HAP-1 (cell line): ENCODE data around the gene R3HDM4.

Experiments used
- DNase-seq, 2 experiments: peaks; one replicate each; pipeline ENCODE4 v3.0.0-alpha.2; 2016 to 2020; ENCODE audit warnings: low spot score in 2 of 2
- H3K27me3 ChIP-seq: fragments of 250-450 bp; sonication (Bioruptor Pico); 2 replicates; pipeline ENCODE4 v1.5.1; 2020; ENCODE audit warnings: low read depth, mild to moderate bottlenecking, moderate library complexity
- H3K36me3 ChIP-seq: fragments of 250-450 bp; sonication (Bioruptor Pico); replicated peaks from 2 replicates; pipeline ENCODE4 v1.5.1; 2020; ENCODE audit warnings: mild to moderate bottlenecking
- H3K4me1 ChIP-seq: fragments of 250-450 bp; sonication (Bioruptor Pico); 2 replicates; pipeline ENCODE4 v1.5.1; 2020; ENCODE audit warnings: mild to moderate bottlenecking
- H3K4me3 ChIP-seq: fragments of 250-450 bp; sonication (Bioruptor Pico); 2 replicates; pipeline ENCODE4 v1.5.1; 2020; ENCODE audit warnings: mild to moderate bottlenecking, moderate library complexity
- H3K9me3 ChIP-seq: fragments of 250-450 bp; sonication (Bioruptor Pico); 2 replicates; pipeline ENCODE4 v1.5.1; 2020; ENCODE audit warnings: mild to moderate bottlenecking, moderate library complexity
- in situ Hi-C: fragments of 300-500 bp; cut with MboI; formaldehyde crosslinking; loops from 3 replicates; pipeline ENCODE4 v1.14.3; 2020; ENCODE audit warnings: low sequenced_read_pairs, inconsistent platforms, mixed read lengths

The R3HDM4 gene

GRCh38 chr19:869245-870177, 43.5 kb downstream of the R3HDM4 start:
- Histone ChIP-seq H3K4me1 (peaks cover 8% of the 10 kb centered on the region), H3K9me3 (no peaks in the 10 kb centered on the region), H3K27me3 (no peaks in the 10 kb centered on the region), H3K36me3 (peaks cover 56% of the 10 kb centered on the region), H3K4me3 (no peak overlapping the region)
- no peak for DNase-seq
- in situ Hi-C loops, result no loop called here

GRCh38 chr19:868458-869244, 44.4 kb downstream of the R3HDM4 start:
- Histone ChIP-seq H3K27me3 (no peaks in the 10 kb centered on the region), H3K36me3 (peaks cover 50% of the 10 kb centered on the region), H3K4me3 (no peak overlapping the region), H3K4me1 (peaks cover 8% of the 10 kb centered on the region), H3K9me3 (no peaks in the 10 kb centered on the region)
- in situ Hi-C loops, result no loop called here
- no peak for DNase-seq

- in situ Hi-C loops, result no loop called here
- Histone ChIP-seq H3K4me1 (peaks cover 8% of the 10 kb centered on the region), H3K4me3 (no peak overlapping the region)
Observed at GRCh38 chr19:867855-868457, 45.1 kb downstream of the R3HDM4 start.

GRCh38 chr19:867301-867793, 45.7 kb downstream of the R3HDM4 start:
- DNase-seq, result no peak
- Histone ChIP-seq H3K27me3 (no peaks in the 10 kb centered on the region), H3K36me3 (peaks cover 50% of the 10 kb centered on the region), H3K9me3 (no peaks in the 10 kb centered on the region), H3K4me1 (peaks cover 5% of the 10 kb centered on the region), H3K4me3 (no peak overlapping the region)
- in situ Hi-C loops, result no loop called here

More at GRCh38 chr19:867855-868457, 45.1 kb downstream of the R3HDM4 start:
- H3K36me3 ChIP-seq, result peaks cover 50% of the 10 kb centered on the region
- H3K9me3 ChIP-seq, result no peaks in the 10 kb centered on the region
- DNase-seq, result no peak
- H3K27me3 ChIP-seq, result no peaks in the 10 kb centered on the region

GRCh38 chr19:866769-867300, 46.2 kb downstream of the R3HDM4 start:
- H3K27me3 ChIP-seq, result no peaks in the 10 kb centered on the region
- peaks cover under 1% of the 10 kb centered on the region for H3K4me1 ChIP-seq
- H3K9me3 ChIP-seq, result no peaks in the 10 kb centered on the region
- in situ Hi-C loops, result no loop called here
- no peak for DNase-seq
- peaks cover 45% of the 10 kb centered on the region for H3K36me3 ChIP-seq
- H3K4me3 ChIP-seq, result no peak overlapping the region

GRCh38 chr19:863315-863620, 49.8 kb downstream of the R3HDM4 start:
- no peaks in the 10 kb centered on the region for H3K27me3 ChIP-seq
- no peaks in the 10 kb centered on the region for H3K9me3 ChIP-seq
- H3K4me3 ChIP-seq, result no peak overlapping the region
- DNase-seq, result no peak
- H3K4me1 ChIP-seq, result peaks cover 12% of the 10 kb centered on the region
- H3K36me3 ChIP-seq, result peaks cover 21% of the 10 kb centered on the region
- in situ Hi-C loops, result no loop called here

- in situ Hi-C loops, result no loop called here
- H3K4me3 ChIP-seq, result no peak overlapping the region
Observed at GRCh38 chr19:862581-863314, 50.3 kb downstream of the R3HDM4 start.

GRCh38 chr19:861756-862580, 51.1 kb downstream of the R3HDM4 start:
- DNase-seq, result peak; percentile 56 to 92
- in situ Hi-C loops, result no loop called here
- H3K4me3 ChIP-seq, result peak overlapping the region; percentile 10; the same call in 1 of the 2 replicates

More at GRCh38 chr19:862581-863314, 50.3 kb downstream of the R3HDM4 start:
- Histone ChIP-seq H3K27me3 (no peaks in the 10 kb centered on the region), H3K4me1 (peaks cover 12% of the 10 kb centered on the region), H3K9me3 (no peaks in the 10 kb centered on the region), H3K36me3 (peaks cover 16% of the 10 kb centered on the region)
- DNase-seq, result peak in 1 of 2 experiments; percentile 75

GRCh38 chr19:861141-861755, 51.8 kb downstream of the R3HDM4 start:
- DNase-seq, result no peak
- H3K36me3 ChIP-seq, result peaks cover 11% of the 10 kb centered on the region; the same call in 1 of the 2 replicates
- in situ Hi-C loops, result no loop called here
- H3K9me3 ChIP-seq, result no peaks in the 10 kb centered on the region
- H3K4me3 ChIP-seq, result peak overlapping the region; percentile 49
- no peaks in the 10 kb centered on the region for H3K27me3 ChIP-seq
- peaks cover 12% of the 10 kb centered on the region for H3K4me1 ChIP-seq

More at GRCh38 chr19:861756-862580, 51.1 kb downstream of the R3HDM4 start:
- H3K9me3 ChIP-seq, result no peaks in the 10 kb centered on the region
- no peaks in the 10 kb centered on the region for H3K27me3 ChIP-seq
- peaks cover 11% of the 10 kb centered on the region; the same call in 1 of the 2 replicates for H3K36me3 ChIP-seq
- peaks cover 12% of the 10 kb centered on the region for H3K4me1 ChIP-seq

GRCh38 chr19:858868-859843, 53.9 kb downstream of the R3HDM4 start, which contains the start of gene CFD:
CFD (plus strand) TSS chr19:859664; CDS start chr19:859690, 26 bp downstream.
- DNase-seq, result no peak
- H3K27me3 ChIP-seq, result no peaks in the 10 kb centered on the region
- peak within 1 kb of the TSS; percentile 49 for H3K4me3 ChIP-seq
- H3K4me1 ChIP-seq, result peaks cover 12% of the 10 kb centered on the region
- H3K9me3 ChIP-seq, result no peaks in the 10 kb centered on the region
- in situ Hi-C loops, result no loop called here
- peaks cover 4% of the 10 kb centered on the region; the same call in 1 of the 2 replicates for H3K36me3 ChIP-seq

- Histone ChIP-seq H3K27me3 (no peaks in the 10 kb centered on the region), H3K4me3 (no peak overlapping the region)
- in situ Hi-C loops, result no loop called here
Observed at GRCh38 chr19:858284-858683, 54.7 kb downstream of the R3HDM4 start.

More at GRCh38 chr19:858284-858683, 54.7 kb downstream of the R3HDM4 start:
- peaks cover 4% of the 10 kb centered on the region; the same call in 1 of the 2 replicates for H3K36me3 ChIP-seq
- no peaks in the 10 kb centered on the region for H3K9me3 ChIP-seq
- no peak for DNase-seq
- peaks cover 12% of the 10 kb centered on the region for H3K4me1 ChIP-seq
